ENCODE data around the gene COBL.
A peak's percentile ranks its signal among the peaks of the same experiment; 100 is the strongest.

The COBL gene

GRCh38 chr7:51278797-51279196 is 37.8 kb downstream of the COBL start:
- no peak for DNase-seq

GRCh38 chr7:51276967-51277366 is 39.6 kb downstream of the COBL start:
- DNase-seq, result peak in 19 of 56 donors; percentile 44 to 67 (median 52)

- DNase-seq, result peak in 1 of 56 donors; percentile 39
Observed at GRCh38 chr7:51276091-51276605, 40.5 kb downstream of the COBL start.

GRCh38 chr7:51275532-51275931 is 41.1 kb downstream of the COBL start:
- peak in 27 of 56 donors; percentile 32 to 81 (median 55) for DNase-seq

- no peak for DNase-seq
Observed at GRCh38 chr7:51274955-51275354, 41.7 kb downstream of the COBL start.

- no peak for DNase-seq
Observed at GRCh38 chr7:51274001-51274400, 42.6 kb downstream of the COBL start.

- DNase-seq, result no peak
Observed at GRCh38 chr7:51273360-51273759, 43.2 kb downstream of the COBL start.

GRCh38 chr7:51270965-51271364 is 45.6 kb downstream of the COBL start:
- no peak for DNase-seq

- DNase-seq, result no peak
Observed at GRCh38 chr7:51269911-51270310, 46.7 kb downstream of the COBL start.

GRCh38 chr7:51269321-51269720 is 47.3 kb downstream of the COBL start:
- no peak for DNase-seq

GRCh38 chr7:51268859-51269258 is 47.8 kb downstream of the COBL start:
- peak in 21 of 56 donors; percentile 33 to 62 (median 48) for DNase-seq

GRCh38 chr7:51267169-51267568 is 49.4 kb downstream of the COBL start:
- DNase-seq, result no peak

GRCh38 chr7:51265066-51265907 is 51.3 kb downstream of the COBL start:
- DNase-seq, result no peak

- no peak for DNase-seq
Observed at GRCh38 chr7:51263631-51264484, 52.8 kb downstream of the COBL start.

- no peak for DNase-seq
Observed at GRCh38 chr7:51262796-51263531, 53.6 kb downstream of the COBL start.

- peak in 14 of 56 donors; percentile 31 to 61 (median 40) for DNase-seq
Observed at GRCh38 chr7:51261950-51262795, 54.4 kb downstream of the COBL start.

GRCh38 chr7:51261117-51261835 is 55.3 kb downstream of the COBL start:
- no peak for DNase-seq

GRCh38 chr7:51260516-51260915 is 56.1 kb downstream of the COBL start:
- DNase-seq, result no peak

GRCh38 chr7:51259766-51260165 is 56.8 kb downstream of the COBL start:
- no peak for DNase-seq

- DNase-seq, result no peak
Observed at GRCh38 chr7:51256916-51257315, 59.7 kb downstream of the COBL start.

All from nucleus accumbens (tissue), 56 donors.